Mononuclear cell (primary cell): ENCODE results near the gene ERBB2. TPM values are rescaled to one million over a fixed set of nuclear protein-coding genes. Genes with fewer than 3 reads are reported as not detected.

Experiments
- H3K27me3 ChIP-seq: 2 replicates; pipeline ENCODE4 v1.6.0; 2011; ENCODE audit warnings: low read length, control low read depth; ENCODE audit not compliant: insufficient read depth
- H3K4me1 ChIP-seq: 2 replicates; pipeline ENCODE4 v1.5.1; 2011; ENCODE audit warnings: mild to moderate bottlenecking, low read length, control low read depth; ENCODE audit not compliant: insufficient read depth
- H3K4me3 ChIP-seq: 2 replicates; pipeline ENCODE4 v1.5.1; 2011; ENCODE audit warnings: mild to moderate bottlenecking, low read length, moderate library complexity
- H3K9me3 ChIP-seq: 2 replicates; pipeline ENCODE4 v1.5.1; 2011; ENCODE audit warnings: low read depth, mild to moderate bottlenecking, control low read depth, low read length
- total RNA-seq: library from RNA; depleted of rRNA; stranded (reverse); fragments of >200 nt; gene quantifications from one replicate; pipeline ENCODE4 v1.2.3, GENCODE V29; 2012

The ERBB2 gene
- total RNA-seq, 1 donor = 10.2 TPM

DNA sequence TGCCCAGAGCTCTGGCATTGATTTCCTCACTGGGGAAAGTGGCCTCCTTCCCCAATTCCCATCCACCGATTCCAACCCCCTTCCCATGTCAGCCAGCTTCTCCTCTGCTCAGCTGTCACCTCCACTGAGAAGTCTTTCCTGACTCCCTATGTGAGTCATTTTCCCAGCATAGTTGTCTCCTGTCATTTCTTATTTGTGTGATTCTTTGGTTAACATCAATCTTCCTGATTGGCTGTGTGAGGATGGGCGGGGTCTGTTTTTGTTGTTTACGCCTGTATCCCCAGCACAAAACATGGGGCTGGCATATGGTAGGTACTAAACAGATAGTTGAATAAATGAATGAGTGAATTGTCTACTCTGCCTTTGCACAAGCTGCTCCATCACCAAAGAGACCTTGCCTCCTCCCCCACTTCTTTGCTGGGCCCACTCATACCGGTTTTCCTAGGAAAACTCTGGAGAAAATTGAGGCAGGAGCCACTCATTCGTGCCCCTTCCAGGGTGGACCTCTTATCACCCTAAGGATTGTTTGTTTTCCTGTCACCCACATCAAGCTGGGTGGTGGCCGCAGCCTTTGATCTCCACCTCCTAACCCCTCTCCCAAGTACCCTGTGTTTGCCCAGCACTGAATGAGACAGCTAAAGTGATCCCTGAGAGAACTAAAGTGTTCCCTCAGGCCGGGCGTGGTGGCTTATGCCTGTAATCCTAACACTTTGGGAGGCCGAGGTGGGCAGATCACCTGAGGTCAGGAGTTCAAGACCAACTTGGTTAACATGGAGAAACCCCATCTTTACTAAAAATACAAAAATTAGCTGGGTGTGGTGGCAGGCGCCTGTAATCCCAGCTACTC is 36.7 kb downstream of the ERBB2 start:
- H3K9me3 ChIP-seq = no peaks in the 10 kb centered on the region
- H3K4me1 ChIP-seq = peaks cover 19% of the 10 kb centered on the region
- H3K4me3 ChIP-seq = no peak overlapping the region
- H3K27me3 ChIP-seq = peaks cover 32% of the 10 kb centered on the region

DNA sequence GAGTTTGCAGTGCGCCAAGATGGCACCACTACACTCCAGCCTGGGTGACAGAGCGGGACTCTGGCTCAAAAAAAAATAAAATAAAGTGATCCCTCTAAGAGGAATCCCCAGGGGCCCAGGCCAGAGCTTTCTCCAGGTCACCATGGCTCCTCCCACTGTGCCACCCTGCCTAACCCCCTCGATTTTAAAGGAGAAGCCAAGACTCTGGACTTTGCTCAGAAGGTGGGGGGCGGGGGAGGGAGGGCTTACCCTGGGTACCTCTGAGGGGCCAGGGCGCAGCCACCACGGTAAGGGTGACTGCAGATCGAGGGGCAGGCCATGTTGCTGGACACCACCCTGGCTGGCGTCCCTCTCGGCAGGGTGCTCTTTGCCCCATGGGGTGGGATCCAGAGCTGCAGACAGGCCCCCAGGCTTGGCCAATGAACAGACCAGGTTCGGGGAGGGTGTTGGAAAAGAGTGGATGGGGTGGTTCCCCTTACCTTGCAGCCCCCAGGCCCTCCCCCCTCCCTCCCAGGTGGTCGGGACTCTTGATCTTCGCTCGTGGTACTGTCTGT is 37.4 kb downstream of the ERBB2 start:
- Histone ChIP-seq H3K4me3 (no peak overlapping the region), H3K9me3 (no peaks in the 10 kb centered on the region), H3K27me3 (peaks cover 32% of the 10 kb centered on the region)

DNA sequence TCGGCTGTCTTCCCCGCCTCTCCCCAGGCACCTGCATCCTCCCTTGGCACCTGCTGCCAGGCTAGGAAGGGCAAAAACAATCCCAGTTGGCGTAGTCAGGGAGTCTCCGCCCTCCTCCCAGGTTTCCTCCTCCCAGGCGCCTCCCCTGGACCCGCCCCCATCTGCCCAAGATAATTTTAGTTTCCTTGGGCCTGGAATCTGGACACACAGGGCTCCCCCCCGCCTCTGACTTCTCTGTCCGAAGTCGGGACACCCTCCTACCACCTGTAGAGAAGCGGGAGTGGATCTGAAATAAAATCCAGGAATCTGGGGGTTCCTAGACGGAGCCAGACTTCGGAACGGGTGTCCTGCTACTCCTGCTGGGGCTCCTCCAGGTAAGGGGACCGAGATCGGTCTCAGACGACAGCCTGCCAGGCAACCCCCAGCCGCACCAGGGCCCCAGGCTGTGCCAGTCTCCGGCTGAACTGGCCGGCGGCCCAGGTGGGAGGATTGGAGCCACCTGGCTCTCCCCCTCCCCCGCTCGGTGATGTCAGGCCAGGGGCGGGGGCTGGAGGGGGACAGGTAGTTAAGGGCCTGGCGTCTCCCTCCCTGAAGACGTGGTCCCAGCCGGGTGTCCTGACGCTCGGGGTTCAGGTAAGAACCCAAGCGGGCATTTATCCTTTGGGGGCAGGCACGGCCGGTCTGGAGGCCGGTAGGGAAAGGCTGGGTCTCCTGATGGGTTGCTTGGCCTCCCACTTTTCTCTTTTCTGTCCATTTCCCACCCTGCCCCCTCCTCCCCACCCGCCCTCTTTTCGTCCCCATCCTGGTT is 38.1 kb downstream of the ERBB2 start, which contains the start of gene GRB7:
GRB7 (plus strand) TSS at position 179 of the 808 bp plus-strand sequence. CDS start 4,364 bp downstream, outside the sequence.
- Histone ChIP-seq H3K27me3 (peaks cover 32% of the 10 kb centered on the region), H3K4me3 (no peak within 1 kb of the TSS), H3K9me3 (no peaks in the 10 kb centered on the region), H3K4me1 (peaks cover 19% of the 10 kb centered on the region)

More for the DNA sequence above, 37.4 kb downstream of the ERBB2 start:
- peaks cover 19% of the 10 kb centered on the region for H3K4me1 ChIP-seq

DNA sequence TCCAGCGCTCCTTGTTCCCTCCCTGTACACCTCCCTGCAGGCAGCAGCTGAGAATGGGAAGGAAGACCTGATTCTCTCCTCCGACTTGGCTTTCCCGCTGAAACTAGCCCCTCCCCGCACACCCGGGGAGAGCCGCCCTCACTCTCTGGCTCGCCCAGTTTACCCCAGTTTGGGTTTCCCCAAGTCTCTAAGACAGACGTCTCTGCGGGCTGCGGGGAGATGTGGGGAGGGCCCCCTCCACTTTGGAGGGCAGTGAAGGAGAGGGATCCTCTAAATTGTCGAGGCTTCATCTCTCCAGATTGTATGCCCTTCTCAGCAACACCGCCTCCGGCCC is 38.7 kb downstream of the ERBB2 start:
- no peak overlapping the region for H3K4me3 ChIP-seq
- no peaks in the 10 kb centered on the region for H3K9me3 ChIP-seq
- peaks cover 32% of the 10 kb centered on the region for H3K27me3 ChIP-seq
- peaks cover 19% of the 10 kb centered on the region for H3K4me1 ChIP-seq

DNA sequence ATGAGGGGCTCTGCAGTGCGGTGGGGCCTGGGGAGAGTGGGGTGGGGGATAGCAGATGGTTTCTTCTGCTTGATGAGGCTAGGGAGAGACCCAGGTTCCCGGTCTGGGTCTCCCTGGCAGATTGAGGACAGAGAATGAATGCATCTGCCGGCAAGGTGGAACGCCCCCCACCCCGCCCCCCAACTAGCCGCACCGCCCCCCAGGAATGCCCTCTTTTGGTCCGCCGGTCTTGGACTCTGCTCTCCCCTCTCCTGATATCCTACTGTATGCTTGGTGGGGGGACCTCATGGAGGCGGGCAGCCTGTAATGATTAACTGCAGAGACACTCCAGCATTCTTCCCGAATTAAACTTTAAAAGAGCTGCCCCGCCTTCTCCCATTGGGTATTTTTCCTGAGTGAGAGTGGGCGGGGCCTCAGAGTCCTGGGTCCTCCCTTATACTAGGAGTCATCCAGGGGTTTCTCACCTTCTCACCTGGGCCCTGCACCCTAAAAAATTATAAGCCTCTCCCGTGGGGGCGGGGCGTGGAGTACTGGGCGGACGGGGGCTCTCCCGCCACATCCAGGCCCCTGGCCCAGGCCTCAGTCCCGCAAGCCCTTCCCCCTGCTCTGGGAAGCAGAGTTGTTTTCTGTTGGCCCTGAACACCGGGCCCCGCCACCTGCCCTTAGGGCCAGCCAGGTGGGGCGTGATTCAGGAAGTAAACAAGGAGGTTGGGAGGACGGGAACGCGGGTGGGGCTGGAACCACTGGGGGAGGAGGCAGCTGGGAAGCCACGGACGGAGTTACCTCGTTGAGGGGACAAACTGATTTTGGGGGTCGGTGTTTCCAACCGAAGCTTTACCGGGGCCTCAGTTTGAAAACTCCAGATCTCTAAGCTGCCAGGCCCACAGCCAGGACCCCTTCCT is 39.4 kb downstream of the ERBB2 start:
- Histone ChIP-seq H3K4me3 (no peak overlapping the region), H3K4me1 (peaks cover 19% of the 10 kb centered on the region), H3K27me3 (peaks cover 32% of the 10 kb centered on the region), H3K9me3 (no peaks in the 10 kb centered on the region)

DNA sequence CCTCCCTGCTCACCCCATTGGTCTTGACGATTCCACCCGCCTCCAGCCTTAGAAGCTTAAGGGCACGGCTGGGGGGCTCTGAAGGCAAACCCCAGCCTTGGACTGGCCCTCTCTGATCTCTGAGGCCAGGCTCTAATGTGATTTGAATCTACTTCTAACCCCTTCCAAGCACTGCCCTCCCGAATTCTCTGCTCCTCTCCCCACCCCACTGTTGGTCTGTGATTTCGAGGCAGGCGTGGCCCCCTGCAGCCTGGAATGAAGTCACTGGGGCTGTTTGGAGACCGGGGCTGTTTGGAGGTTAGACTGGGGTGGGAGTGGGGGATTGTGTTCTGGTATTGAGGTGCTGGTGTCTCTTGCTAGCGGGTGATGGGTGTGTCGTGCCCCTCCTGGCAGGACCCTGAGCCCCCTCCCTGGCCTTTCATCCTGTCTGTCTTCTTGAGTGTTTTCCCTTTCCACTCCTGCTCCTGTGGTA is 40.1 kb downstream of the ERBB2 start:
- H3K4me1 ChIP-seq = peaks cover 19% of the 10 kb centered on the region
- peaks cover 32% of the 10 kb centered on the region for H3K27me3 ChIP-seq
- no peaks in the 10 kb centered on the region for H3K9me3 ChIP-seq
- H3K4me3 ChIP-seq = no peak overlapping the region

DNA sequence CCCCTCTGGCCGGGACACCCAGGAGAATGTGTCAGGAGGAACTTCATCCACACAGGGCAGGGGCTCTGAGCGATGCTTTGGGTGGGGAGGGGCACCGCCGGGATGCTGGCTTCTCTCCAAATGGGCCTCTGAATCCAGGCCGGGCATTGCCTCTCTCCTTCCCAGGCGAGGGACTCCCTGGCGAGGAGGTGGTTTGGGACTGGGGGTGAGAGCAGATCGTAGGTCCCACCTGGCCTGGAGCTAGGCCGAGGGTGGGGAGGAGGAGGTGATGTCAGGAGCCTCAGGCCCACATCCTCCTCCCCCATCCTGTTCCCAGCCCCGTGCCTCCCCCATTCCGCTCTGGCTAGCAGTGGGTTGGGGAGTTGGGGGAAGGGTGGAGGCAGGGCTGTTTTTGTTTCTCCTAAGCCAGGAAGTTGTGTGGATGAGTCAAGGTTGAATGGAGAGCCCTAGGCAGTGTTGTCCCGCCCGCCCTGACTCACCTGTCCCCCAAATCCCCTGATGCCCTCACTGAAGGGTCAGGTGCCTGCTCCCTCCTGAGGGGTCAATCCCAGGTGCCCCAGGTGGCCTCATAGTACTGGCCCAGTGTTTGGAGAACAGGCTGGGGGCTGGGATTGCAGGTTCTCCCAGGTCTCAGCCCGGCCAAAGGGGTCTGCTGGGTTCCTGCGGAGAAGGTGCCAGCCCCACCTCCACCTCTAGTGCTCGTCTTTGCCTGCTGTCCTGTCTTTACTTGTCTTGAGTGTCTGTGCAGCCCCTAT is 40.7 kb downstream of the ERBB2 start:
- H3K27me3 ChIP-seq = peaks cover 32% of the 10 kb centered on the region
- no peaks in the 10 kb centered on the region for H3K9me3 ChIP-seq
- no peak overlapping the region for H3K4me3 ChIP-seq
- H3K4me1 ChIP-seq = peaks cover 19% of the 10 kb centered on the region

DNA sequence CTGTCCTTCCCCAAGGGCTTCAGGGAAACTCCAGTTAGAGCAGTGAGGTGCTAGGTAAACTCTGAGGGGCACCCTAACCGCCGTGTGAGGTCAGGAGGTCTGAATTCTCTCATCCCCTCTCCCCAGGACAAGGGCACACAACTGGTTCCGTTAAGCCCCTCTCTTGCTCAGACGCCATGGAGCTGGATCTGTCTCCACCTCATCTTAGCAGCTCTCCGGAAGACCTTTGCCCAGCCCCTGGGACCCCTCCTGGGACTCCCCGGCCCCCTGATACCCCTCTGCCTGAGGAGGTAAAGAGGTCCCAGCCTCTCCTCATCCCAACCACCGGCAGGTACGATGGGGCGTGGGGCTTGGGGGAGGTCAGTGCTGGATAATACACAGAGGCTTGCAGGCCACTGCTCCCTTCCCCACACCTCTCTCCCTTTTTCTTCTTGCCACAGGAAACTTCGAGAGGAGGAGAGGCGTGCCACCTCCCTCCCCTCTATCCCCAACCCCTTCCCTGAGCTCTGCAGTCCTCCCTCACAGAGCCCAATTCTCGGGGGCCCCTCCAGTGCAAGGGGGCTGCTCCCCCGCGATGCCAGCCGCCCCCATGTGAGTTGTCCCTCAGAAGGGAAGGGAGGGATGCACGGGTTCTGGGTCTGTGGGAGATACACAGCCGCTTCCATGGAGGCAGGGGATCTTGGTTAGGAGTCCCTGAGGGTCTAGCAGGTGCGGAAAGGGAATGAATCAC is 42.4 kb downstream of the ERBB2 start:
- peaks cover 23% of the 10 kb centered on the region for H3K27me3 ChIP-seq
- no peak overlapping the region for H3K4me3 ChIP-seq
- H3K9me3 ChIP-seq = no peaks in the 10 kb centered on the region
- peaks cover 19% of the 10 kb centered on the region for H3K4me1 ChIP-seq

DNA sequence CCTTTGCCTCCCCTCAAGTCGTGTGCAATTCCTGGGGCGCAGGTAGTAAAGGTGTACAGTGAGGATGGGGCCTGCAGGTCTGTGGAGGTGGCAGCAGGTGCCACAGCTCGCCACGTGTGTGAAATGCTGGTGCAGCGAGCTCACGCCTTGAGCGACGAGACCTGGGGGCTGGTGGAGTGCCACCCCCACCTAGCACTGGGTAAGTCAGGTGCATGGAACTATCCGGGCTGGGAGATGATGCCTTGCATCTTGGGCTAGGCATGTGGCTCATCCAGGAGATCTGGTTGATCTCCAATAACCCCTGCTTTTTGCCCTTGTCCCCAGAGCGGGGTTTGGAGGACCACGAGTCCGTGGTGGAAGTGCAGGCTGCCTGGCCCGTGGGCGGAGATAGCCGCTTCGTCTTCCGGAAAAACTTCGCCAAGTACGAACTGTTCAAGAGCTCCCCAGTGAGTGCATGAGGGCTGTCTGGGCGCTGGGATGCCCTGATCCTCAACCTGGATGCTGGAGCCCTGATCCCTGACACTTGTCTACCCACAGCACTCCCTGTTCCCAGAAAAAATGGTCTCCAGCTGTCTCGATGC is 43.1 kb downstream of the ERBB2 start:
- Histone ChIP-seq H3K27me3 (peaks cover 18% of the 10 kb centered on the region), H3K9me3 (no peaks in the 10 kb centered on the region), H3K4me3 (no peak overlapping the region), H3K4me1 (peaks cover 16% of the 10 kb centered on the region)

DNA sequence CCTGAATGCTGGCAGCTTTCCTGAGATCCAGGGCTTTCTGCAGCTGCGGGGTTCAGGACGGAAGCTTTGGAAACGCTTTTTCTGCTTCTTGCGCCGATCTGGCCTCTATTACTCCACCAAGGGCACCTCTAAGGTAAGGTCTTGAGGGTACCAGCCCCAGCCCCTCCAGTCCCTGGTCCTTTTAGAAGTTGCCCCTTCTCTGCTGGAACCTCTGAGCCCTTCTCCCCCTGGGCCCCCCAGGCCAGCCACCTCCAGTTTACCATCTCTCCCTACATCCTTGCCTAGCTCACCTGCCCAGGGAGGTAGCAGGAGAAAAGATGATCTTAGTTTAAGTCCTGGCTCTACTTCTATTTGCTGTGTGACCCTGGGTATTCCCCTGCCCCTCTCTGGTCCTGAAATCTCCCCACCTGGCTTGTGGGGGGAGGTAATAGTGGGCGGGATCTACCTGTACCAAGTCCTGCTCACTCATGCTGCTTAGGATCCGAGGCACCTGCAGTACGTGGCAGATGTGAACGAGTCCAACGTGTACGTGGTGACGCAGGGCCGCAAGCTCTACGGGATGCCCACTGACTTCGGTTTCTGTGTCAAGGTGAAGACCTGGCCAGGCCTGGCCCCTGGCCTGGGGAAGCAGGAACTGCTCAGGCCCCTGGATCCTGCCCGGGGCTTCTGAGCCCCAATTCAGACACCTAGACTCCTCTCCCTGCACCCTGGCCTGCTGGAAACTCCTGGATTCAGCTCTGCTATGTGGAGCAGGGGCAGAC is 44.4 kb downstream of the ERBB2 start:
- Histone ChIP-seq H3K9me3 (no peaks in the 10 kb centered on the region), H3K4me1 (peaks cover 6% of the 10 kb centered on the region), H3K4me3 (no peak overlapping the region), H3K27me3 (peaks cover 12% of the 10 kb centered on the region)

DNA sequence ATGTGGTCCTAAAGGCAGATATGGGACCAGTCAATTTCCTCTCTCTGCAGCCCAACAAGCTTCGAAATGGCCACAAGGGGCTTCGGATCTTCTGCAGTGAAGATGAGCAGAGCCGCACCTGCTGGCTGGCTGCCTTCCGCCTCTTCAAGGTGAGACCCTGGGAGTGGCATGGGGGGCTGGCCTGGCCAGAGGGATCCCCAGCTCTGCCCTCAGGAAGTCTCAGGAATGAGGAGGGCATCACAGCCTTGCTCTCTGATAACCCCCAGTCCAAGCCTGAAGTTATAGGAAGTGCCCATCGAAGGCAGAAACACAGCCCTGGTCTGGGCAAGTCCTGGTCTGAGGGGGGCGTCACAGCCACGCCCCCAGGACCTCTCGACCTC is 45.0 kb downstream of the ERBB2 start:
- no peak overlapping the region for H3K4me3 ChIP-seq
- H3K4me1 ChIP-seq = peaks cover under 1% of the 10 kb centered on the region
- peaks cover 6% of the 10 kb centered on the region for H3K27me3 ChIP-seq
- H3K9me3 ChIP-seq = no peaks in the 10 kb centered on the region

DNA sequence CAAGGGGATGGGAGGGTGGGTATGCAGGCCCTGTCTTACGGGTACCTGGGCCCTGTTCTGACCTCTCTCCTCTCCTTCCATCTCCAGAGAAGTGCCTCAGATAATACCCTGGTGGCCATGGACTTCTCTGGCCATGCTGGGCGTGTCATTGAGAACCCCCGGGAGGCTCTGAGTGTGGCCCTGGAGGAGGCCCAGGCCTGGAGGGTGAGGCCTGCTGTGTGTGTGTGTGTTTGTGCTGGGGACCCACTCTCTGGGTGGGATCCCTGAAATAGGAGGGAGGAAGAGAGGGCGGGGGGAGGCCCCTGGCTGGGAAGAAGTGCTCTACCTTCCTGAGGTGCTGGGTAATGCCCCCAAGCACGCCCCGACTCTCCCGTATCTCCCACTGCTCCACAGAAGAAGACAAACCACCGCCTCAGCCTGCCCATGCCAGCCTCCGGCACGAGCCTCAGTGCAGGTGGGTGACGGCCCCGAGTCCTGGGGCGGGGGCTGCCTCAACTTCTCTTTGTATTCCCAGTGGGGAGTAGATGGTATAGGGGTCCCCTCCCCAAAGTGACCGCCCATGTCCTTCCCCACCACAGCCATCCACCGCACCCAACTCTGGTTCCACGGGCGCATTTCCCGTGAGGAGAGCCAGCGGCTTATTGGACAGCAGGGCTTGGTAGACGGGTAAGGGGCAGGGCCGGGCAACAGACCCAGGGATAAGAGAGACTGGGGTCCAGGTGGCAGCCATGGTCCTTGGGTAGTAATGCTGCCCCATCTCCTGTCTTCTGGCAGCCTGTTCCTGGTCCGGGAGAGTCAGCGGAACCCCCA is 45.7 kb downstream of the ERBB2 start:
- H3K9me3 ChIP-seq = no peaks in the 10 kb centered on the region
- H3K4me3 ChIP-seq = no peak overlapping the region
- H3K4me1 ChIP-seq = no peaks in the 10 kb centered on the region
- no peaks in the 10 kb centered on the region for H3K27me3 ChIP-seq
